Right cardiac atrium (tissue), 5 donors: Measurements from ENCODE around the gene AMOTL2. TPM values are rescaled to one million over a fixed set of nuclear protein-coding genes. Genes with fewer than 3 reads are reported as not detected.
A peak's percentile ranks its signal among the peaks of the same experiment; 100 is the strongest.

Experiments
- ATAC-seq, 2 donors: fragments of 200-7000 bp; cut with Tn5 transposase; one replicate each; pipeline versions ENCODE4 v1.8.0 to v1.9.1; 2020; ENCODE audit warnings: moderate library complexity in 2 of 2, mild to moderate bottlenecking in 1 of 2
- DNase-seq, 3 donors: peaks; one replicate each; pipeline ENCODE4 v3.0.0-alpha.2; 2020
- H3K27ac ChIP-seq: one replicate; pipeline ENCODE4 v1.5.1; 2013; ENCODE audit warnings: mild to moderate bottlenecking, low read length, control low read depth, moderate library complexity
- H3K27me3 ChIP-seq: one replicate; pipeline ENCODE4 v1.6.1; 2013; ENCODE audit not compliant: control insufficient read depth, insufficient read depth
- H3K4me1 ChIP-seq: one replicate; pipeline ENCODE4 v1.6.1; 2013; ENCODE audit warnings: low read length; ENCODE audit not compliant: control insufficient read depth, insufficient read depth
- H3K4me3 ChIP-seq: one replicate; pipeline ENCODE4 v1.5.1; 2013; ENCODE audit warnings: low read length, control low read depth
- H3K9me3 ChIP-seq: one replicate; pipeline ENCODE4 v1.6.1; 2013; ENCODE audit warnings: low read length; ENCODE audit not compliant: control insufficient read depth
- WGBS: extraction: QIAGEN DNeasy Blood & Tissue Kit; methylation state at CpG from one replicate; pipeline ENCODE4 v1.1.7; 2013; 5-methylcytosine and 5-hydroxymethylcytosine counted together
- intact Hi-C, 4 donors: fragments of 100-400 bp; cut with DNase I; formaldehyde crosslinking; loops; one replicate each; pipeline versions ENCODE4 v1.11.0 to v1.14.0; 2022 to 2023
- long read RNA-seq, 4 donors: library from polyadenylated mRNA; unstranded; transcript quantifications; one replicate each; pipeline ENCODE4 v2.0.0, GENCODE V29; 2020 to 2021
- polyA plus RNA-seq: library from polyadenylated mRNA; stranded (reverse); fragments of 200-250 nt; gene quantifications from one replicate; pipeline ENCODE4 v1.2.3, GENCODE V29; 2013
- total RNA-seq, 4 donors: library from RNA; stranded (reverse); fragmentation: NEBNext Ultra II Directional; extraction: Animal tissue kit (Norgen Biotek cat#: 25700); gene quantifications; one replicate each; pipeline ENCODE4 v1.2.1, GENCODE V29; 2021
- donor health status: healthy with polysubstance abuse.
- donor health status: DM: no; HTN: yes; CAD: no.
- donor health status: DM: no; HTN: no; CAD: no.
- donor health status: DM: no; HTN: yes; CAD: no; lungs with severe emphysema.
- donor health status: DM: yes; HTN: yes; CAD: no.

AMOTL2 gene
- total RNA-seq (10 to 100 TPM; 44.6 to 57.6 (median 47.6) TPM), polyA plus RNA-seq (22.9 TPM)
- long read RNA-seq, donor 1, full-length matches to known transcripts = 33 of 92 reads
- long read RNA-seq, donor 1, partial matches to known transcripts = 45 of 92 reads
- long read RNA-seq, donor 1, other reads (novel, unspliced or antisense) = 14 of 92 reads
- long read RNA-seq, donor 2, full-length matches to known transcripts = 23 of 44 reads
- long read RNA-seq, donor 2, partial matches to known transcripts = 18 of 44 reads
- long read RNA-seq, donor 2, other reads (novel, unspliced or antisense) = 3 of 44 reads
- long read RNA-seq, donor 3, full-length matches to known transcripts = 50 of 123 reads
- long read RNA-seq, donor 3, partial matches to known transcripts = 63 of 123 reads
- long read RNA-seq, donor 3, other reads (novel, unspliced or antisense) = 10 of 123 reads
- long read RNA-seq, donor 4, full-length matches to known transcripts = 25 of 51 reads
- long read RNA-seq, donor 4, partial matches to known transcripts = 17 of 51 reads
- long read RNA-seq, donor 4, other reads (novel, unspliced or antisense) = 9 of 51 reads

GRCh38 chr3:134374105-134374790 is at the start of gene AMOTL2:
Gene AMOTL2, minus strand, starts transcription at chr3:134374447. Its CDS starts 3,014 bp downstream, at chr3:134371433.
- no peaks in the 10 kb centered on the region for H3K27me3 ChIP-seq
- intact Hi-C loops = loop anchor here (2.0 to 10.0 kb wide), 4 partner anchors 61 to 159 kb away; no protein-coding TSS in a partner anchor
- ATAC-seq = peak; percentile 87 to 89
- peaks cover 27% of the 10 kb centered on the region for H3K4me1 ChIP-seq
- WGBS = under 1% methylated on average over 78 of the region's 78 CpGs
- DNase-seq = peak; percentile 88 to 96 (median 94)
- H3K9me3 ChIP-seq = no peaks in the 10 kb centered on the region
- H3K4me3 ChIP-seq = peak within 1 kb of the TSS; percentile 77
- peak within 1 kb of the TSS; percentile 99 for H3K27ac ChIP-seq

GRCh38 chr3:134423153-134423552 is 48.9 kb upstream of the AMOTL2 start:
- Histone ChIP-seq H3K9me3 (no peaks in the 10 kb centered on the region), H3K27me3 (no peaks in the 10 kb centered on the region), H3K27ac (no peak overlapping the region), H3K4me1 (no peaks in the 10 kb centered on the region), H3K4me3 (no peak overlapping the region)
- intact Hi-C loops = no loop called here
- DNase-seq (no peak), ATAC-seq (peak in 1 of 2 donors; percentile 28)
- 38% methylated on average over 2 of the region's 2 CpGs for WGBS

- Histone ChIP-seq H3K4me1 (no peaks in the 10 kb centered on the region), H3K9me3 (no peaks in the 10 kb centered on the region), H3K27ac (no peak overlapping the region), H3K4me3 (no peak overlapping the region), H3K27me3 (no peaks in the 10 kb centered on the region)
- no peak for DNase-seq
- ATAC-seq = no peak
- intact Hi-C loops = no loop called here
- 80% methylated on average over 5 of the region's 5 CpGs for WGBS
Observed at GRCh38 chr3:134419960-134420321, 45.7 kb upstream of the AMOTL2 start.

- H3K9me3 ChIP-seq = peaks cover 2% of the 10 kb centered on the region
- 64% methylated on average over 5 of the region's 5 CpGs for WGBS
- no peaks in the 10 kb centered on the region for H3K4me1 ChIP-seq
- no peaks in the 10 kb centered on the region for H3K27me3 ChIP-seq
- ATAC-seq = no peak
- no peak overlapping the region for H3K4me3 ChIP-seq
- H3K27ac ChIP-seq = no peak overlapping the region
- DNase-seq = no peak
- intact Hi-C loops = no loop called here
Observed at GRCh38 chr3:134419214-134419959, 45.1 kb upstream of the AMOTL2 start.

GRCh38 chr3:134409041-134409440 is 34.8 kb upstream of the AMOTL2 start:
- WGBS = 70% methylated on average over 1 of the region's 1 CpG
- intact Hi-C loops = no loop called here
- Histone ChIP-seq H3K27me3 (no peaks in the 10 kb centered on the region), H3K27ac (no peak overlapping the region), H3K9me3 (no peaks in the 10 kb centered on the region), H3K4me3 (no peak overlapping the region), H3K4me1 (no peaks in the 10 kb centered on the region)
- no peak for DNase-seq
- no peak for ATAC-seq

- Histone ChIP-seq H3K27ac (no peak overlapping the region), H3K4me3 (peak overlapping the region; percentile 36), H3K4me1 (no peaks in the 10 kb centered on the region), H3K9me3 (no peaks in the 10 kb centered on the region), H3K27me3 (no peaks in the 10 kb centered on the region)
- ATAC-seq = peak; percentile 11 to 25
- WGBS = 67% methylated on average over 6 of the region's 6 CpGs
- intact Hi-C loops = no loop called here
- no peak for DNase-seq
Observed at GRCh38 chr3:134407239-134407625, 33.0 kb upstream of the AMOTL2 start.

GRCh38 chr3:134406331-134407238 is 32.3 kb upstream of the AMOTL2 start:
- H3K4me1 ChIP-seq = no peaks in the 10 kb centered on the region
- H3K9me3 ChIP-seq = no peaks in the 10 kb centered on the region
- H3K4me3 ChIP-seq = peak overlapping the region; percentile 36
- intact Hi-C loops = no loop called here
- WGBS = 4% methylated on average over 64 of the region's 64 CpGs
- peak; percentile 75 to 78 for ATAC-seq
- DNase-seq = peak; percentile 51 to 82 (median 77)
- H3K27ac ChIP-seq = no peak overlapping the region
- no peaks in the 10 kb centered on the region for H3K27me3 ChIP-seq

- ATAC-seq (no peak), DNase-seq (no peak)
- Histone ChIP-seq H3K27me3 (no peaks in the 10 kb centered on the region), H3K27ac (no peak overlapping the region), H3K4me3 (no peak overlapping the region), H3K4me1 (no peaks in the 10 kb centered on the region), H3K9me3 (no peaks in the 10 kb centered on the region)
- WGBS = 96% methylated on average over 4 of the region's 4 CpGs
- intact Hi-C loops = no loop called here
Observed at GRCh38 chr3:134404366-134404885, 30.2 kb upstream of the AMOTL2 start.

- no peak for DNase-seq
- Histone ChIP-seq H3K4me1 (peaks cover 11% of the 10 kb centered on the region), H3K27me3 (no peaks in the 10 kb centered on the region), H3K9me3 (no peaks in the 10 kb centered on the region), H3K27ac (no peak overlapping the region), H3K4me3 (no peak overlapping the region)
- intact Hi-C loops = no loop called here
- WGBS = 90% methylated on average over 7 of the region's 7 CpGs
- no peak for ATAC-seq
Observed at GRCh38 chr3:134397755-134398154, 23.5 kb upstream of the AMOTL2 start.

- Histone ChIP-seq H3K4me3 (no peak overlapping the region), H3K27me3 (no peaks in the 10 kb centered on the region), H3K4me1 (peaks cover 12% of the 10 kb centered on the region), H3K9me3 (no peaks in the 10 kb centered on the region), H3K27ac (peak overlapping the region; percentile 69)
- ATAC-seq (peak in 1 of 2 donors; percentile 4), DNase-seq (no peak)
- 67% methylated on average over 1 of the region's 1 CpG for WGBS
- intact Hi-C loops = no loop called here
Observed at GRCh38 chr3:134395103-134395502, 20.9 kb upstream of the AMOTL2 start.
